Activated CD8-positive, alpha-beta memory T cell treated with anti-CD3 and anti-CD28 coated beads, Interleukin-2, amount 50 U/mL, for 24 hours (primary cell): ENCODE results near the gene LRRC19.

Experiments used
- DNase-seq: peaks from one replicate; pipeline ENCODE4 v3.0.0-alpha.2; 2020; ENCODE audit errors: extremely low read depth

LRRC19 gene

GRCh38 chr9:26955921-26956859, 49.3 kb downstream of the LRRC19 start, which contains the start of gene IFT74:
Gene IFT74, plus strand, starts transcription at chr9:26956412. Its CDS starts 5,556 bp downstream, at chr9:26961968.
- DNase-seq = peak; percentile 86

- DNase-seq = no peak
These were observed 50.1 kb downstream of the LRRC19 start for GRCh38 chr9:26955222-26955903.

GRCh38 chr9:26954050-26954508, 51.4 kb downstream of the LRRC19 start:
- DNase-seq = no peak

GRCh38 chr9:26951794-26952193, 53.7 kb downstream of the LRRC19 start:
- DNase-seq = no peak

- no peak for DNase-seq
These were observed 55.0 kb downstream of the LRRC19 start for GRCh38 chr9:26950521-26950920.

GRCh38 chr9:26949637-26950069, 55.8 kb downstream of the LRRC19 start:
- DNase-seq = no peak

GRCh38 chr9:26947736-26948135, 57.7 kb downstream of the LRRC19 start:
- DNase-seq = no peak

- peak; percentile 63 for DNase-seq
These were observed 58.4 kb downstream of the LRRC19 start, which contains the start of gene PLAA for GRCh38 chr9:26946753-26947727. Gene PLAA, minus strand, starts transcription at chr9:26947242. Its CDS starts 197 bp downstream, at chr9:26947045.

- DNase-seq = no peak
These were observed 59.9 kb downstream of the LRRC19 start for GRCh38 chr9:26945591-26945990.
